ENCODE data around the gene IL16.
"Not testable (repeated sequence)": the region's sequence is repeated elsewhere in the genome, so short reads cannot be mapped to it uniquely, and the experiment has no call there.

The IL16 gene

GRCh38 chr15:81157195-81157938 lies 39.3 kb upstream of the IL16 start:
- no peaks in the 10 kb centered on the region for H3K36me3 ChIP-seq (ENCODE audit: control insufficient read depth in 4 of 4, insufficient read depth in 4 of 4, low read length in 3 of 4)
- no peak overlapping the region for H3K4me3 ChIP-seq (ENCODE audit: control insufficient read depth in 1 of 7, extremely low read depth in 1 of 7, insufficient read depth in 4 of 7, low read depth in 2 of 7, low read length in 6 of 7)
- no peaks in the 10 kb centered on the region for H3K27me3 ChIP-seq (replicated peaks in 2 of 5; ENCODE audit: control insufficient read depth in 4 of 5, insufficient read depth in 5 of 5, low read length in 4 of 5)
- 50% methylated on average over 2 of the region's 5 CpGs for WGBS (ENCODE audit: insufficient coverage)
- H3K27ac ChIP-seq (ENCODE audit: insufficient read depth in 1 of 2, low read depth in 1 of 2, low read length in 2 of 2, poor library complexity in 1 of 2, severe bottlenecking in 2 of 2) = no peak overlapping the region
- peaks cover 3 to 30% (median 16%) of the 10 kb centered on the region in 4 experiments for H3K4me1 ChIP-seq (ENCODE audit: control extremely low read depth in 1 of 4, control insufficient read depth in 4 of 4, insufficient read depth in 4 of 4, low read length in 3 of 4)
- ChIA-PET POLR2A (interaction anchor here (0.6 to 0.7 kb wide), 2 partner anchors 99 to 862 kb away, joined by 3 read pairs; no protein-coding TSS in a partner anchor), CTCF (interaction anchor here (0.7 to 12.8 kb wide), 8 partner anchors 7 to 104 kb away, joined by 3 to 294 read pairs (median 10); no protein-coding TSS in a partner anchor)
- DNase-seq = no peak
- H3K9me3 ChIP-seq (ENCODE audit: control extremely low read depth in 1 of 5, control insufficient read depth in 4 of 5, insufficient read depth in 2 of 5, low read depth in 1 of 5, low read length in 4 of 5) = no peaks in the 10 kb centered on the region

- no peaks in the 10 kb centered on the region for H3K27me3 ChIP-seq (replicated peaks in 2 of 5; ENCODE audit: control insufficient read depth in 4 of 5, insufficient read depth in 5 of 5, low read length in 4 of 5)
- 100% methylated on average over 1 of the region's 2 CpGs for WGBS (ENCODE audit: insufficient coverage)
- ChIA-PET POLR2A (interaction anchor here (0.7 kb wide), 1 partner anchor 861 kb away, joined by 3 read pairs; no protein-coding TSS in a partner anchor), CTCF (interaction anchor here (2.6 to 12.8 kb wide), 3 partner anchors 13 to 103 kb away, joined by 7 to 294 read pairs (median 21); no protein-coding TSS in a partner anchor)
- peaks cover 3 to 30% (median 16%) of the 10 kb centered on the region in 4 experiments for H3K4me1 ChIP-seq (ENCODE audit: control extremely low read depth in 1 of 4, control insufficient read depth in 4 of 4, insufficient read depth in 4 of 4, low read length in 3 of 4)
- H3K36me3 ChIP-seq (ENCODE audit: control insufficient read depth in 4 of 4, insufficient read depth in 4 of 4, low read length in 3 of 4) = no peaks in the 10 kb centered on the region
- no peak overlapping the region for H3K27ac ChIP-seq (ENCODE audit: insufficient read depth in 1 of 2, low read depth in 1 of 2, low read length in 2 of 2, poor library complexity in 1 of 2, severe bottlenecking in 2 of 2)
- no peak overlapping the region for H3K4me3 ChIP-seq (ENCODE audit: control insufficient read depth in 1 of 7, extremely low read depth in 1 of 7, insufficient read depth in 4 of 7, low read depth in 2 of 7, low read length in 6 of 7)
- DNase-seq = no peak
- no peaks in the 10 kb centered on the region for H3K9me3 ChIP-seq (ENCODE audit: control extremely low read depth in 1 of 5, control insufficient read depth in 4 of 5, insufficient read depth in 2 of 5, low read depth in 1 of 5, low read length in 4 of 5)
These were observed 38.8 kb upstream of the IL16 start for GRCh38 chr15:81157939-81158223.

- CTCF ChIA-PET = interaction anchor here (12.8 kb wide), 1 partner anchor 103 kb away, joined by 294 read pairs; no protein-coding TSS in a partner anchor
- WGBS (ENCODE audit: insufficient coverage) = 96% methylated on average over 18 of the region's 37 CpGs
- H3K9me3 ChIP-seq (ENCODE audit: control extremely low read depth in 1 of 5, control insufficient read depth in 4 of 5, insufficient read depth in 2 of 5, low read depth in 1 of 5, low read length in 4 of 5); H3K27me3 ChIP-seq (replicated peaks in 2 of 5; ENCODE audit: control insufficient read depth in 4 of 5, insufficient read depth in 5 of 5, low read length in 4 of 5); DNase-seq; H3K36me3 ChIP-seq (ENCODE audit: control insufficient read depth in 4 of 4, insufficient read depth in 4 of 4, low read length in 3 of 4); POLR2A ChIA-PET; H3K27ac ChIP-seq (ENCODE audit: insufficient read depth in 1 of 2, low read depth in 1 of 2, low read length in 2 of 2, poor library complexity in 1 of 2, severe bottlenecking in 2 of 2); H3K4me3 ChIP-seq (ENCODE audit: control insufficient read depth in 1 of 7, extremely low read depth in 1 of 7, insufficient read depth in 4 of 7, low read depth in 2 of 7, low read length in 6 of 7): not testable (repeated sequence)
- peaks cover 3 to 30% (median 16%) of the 10 kb centered on the region in 4 experiments for H3K4me1 ChIP-seq (ENCODE audit: control extremely low read depth in 1 of 4, control insufficient read depth in 4 of 4, insufficient read depth in 4 of 4, low read length in 3 of 4)
These were observed 38.1 kb upstream of the IL16 start for GRCh38 chr15:81158561-81158960.

- H3K4me1 ChIP-seq (ENCODE audit: control extremely low read depth in 1 of 4, control insufficient read depth in 4 of 4, insufficient read depth in 4 of 4, low read length in 3 of 4) = peaks cover 3 to 40% (median 30%) of the 10 kb centered on the region in 4 experiments
- 60% methylated on average over 10 of the region's 11 CpGs for WGBS (ENCODE audit: insufficient coverage)
These were observed 36.1 kb upstream of the IL16 start for GRCh38 chr15:81160312-81161159.

GRCh38 chr15:81161160-81161673 lies 35.5 kb upstream of the IL16 start:
- 0% methylated on average over 4 of the region's 4 CpGs for WGBS (ENCODE audit: insufficient coverage)
- CTCF ChIA-PET = interaction anchor here (1.1 to 12.8 kb wide), 3 partner anchors 13 to 112 kb away, joined by 3 to 294 read pairs (median 3); no protein-coding TSS in a partner anchor
- H3K9me3 ChIP-seq (ENCODE audit: control extremely low read depth in 1 of 5, control insufficient read depth in 4 of 5, insufficient read depth in 2 of 5, low read depth in 1 of 5, low read length in 4 of 5) = no peaks in the 10 kb centered on the region
- H3K4me3 ChIP-seq (ENCODE audit: control insufficient read depth in 1 of 7, extremely low read depth in 1 of 7, insufficient read depth in 4 of 7, low read depth in 2 of 7, low read length in 6 of 7) = no peak overlapping the region
- H3K36me3 ChIP-seq (ENCODE audit: control insufficient read depth in 4 of 4, insufficient read depth in 4 of 4, low read length in 3 of 4) = no peaks in the 10 kb centered on the region
- DNase-seq = peak; percentile 36 to 62 (median 61)
- no peak overlapping the region for H3K27ac ChIP-seq (ENCODE audit: insufficient read depth in 1 of 2, low read depth in 1 of 2, low read length in 2 of 2, poor library complexity in 1 of 2, severe bottlenecking in 2 of 2)
- no peaks in the 10 kb centered on the region for H3K27me3 ChIP-seq (replicated peaks in 2 of 5; ENCODE audit: control insufficient read depth in 4 of 5, insufficient read depth in 5 of 5, low read length in 4 of 5)
- H3K4me1 ChIP-seq (ENCODE audit: control extremely low read depth in 1 of 4, control insufficient read depth in 4 of 4, insufficient read depth in 4 of 4, low read length in 3 of 4) = peaks cover 3 to 35% (median 28%) of the 10 kb centered on the region in 4 experiments
- POLR2A ChIA-PET = no interaction called here

More at GRCh38 chr15:81160312-81161159, 36.1 kb upstream of the IL16 start:
- H3K9me3 ChIP-seq (ENCODE audit: control extremely low read depth in 1 of 5, control insufficient read depth in 4 of 5, insufficient read depth in 2 of 5, low read depth in 1 of 5, low read length in 4 of 5) = no peaks in the 10 kb centered on the region
- POLR2A ChIA-PET = no interaction called here
- no peak overlapping the region for H3K4me3 ChIP-seq (ENCODE audit: control insufficient read depth in 1 of 7, extremely low read depth in 1 of 7, insufficient read depth in 4 of 7, low read depth in 2 of 7, low read length in 6 of 7)
- no peak for DNase-seq
- H3K27ac ChIP-seq (ENCODE audit: insufficient read depth in 1 of 2, low read depth in 1 of 2, low read length in 2 of 2, poor library complexity in 1 of 2, severe bottlenecking in 2 of 2) = no peak overlapping the region
- no peaks in the 10 kb centered on the region for H3K27me3 ChIP-seq (replicated peaks in 2 of 5; ENCODE audit: control insufficient read depth in 4 of 5, insufficient read depth in 5 of 5, low read length in 4 of 5)
- H3K36me3 ChIP-seq (ENCODE audit: control insufficient read depth in 4 of 4, insufficient read depth in 4 of 4, low read length in 3 of 4) = no peaks in the 10 kb centered on the region
- CTCF ChIA-PET = interaction anchor here (1.1 to 12.8 kb wide), 3 partner anchors 14 to 112 kb away, joined by 3 to 294 read pairs (median 3); no protein-coding TSS in a partner anchor

GRCh38 chr15:81161851-81162250 lies 34.8 kb upstream of the IL16 start:
- no peaks in the 10 kb centered on the region for H3K27me3 ChIP-seq (replicated peaks in 2 of 5; ENCODE audit: control insufficient read depth in 4 of 5, insufficient read depth in 5 of 5, low read length in 4 of 5)
- DNase-seq = no peak
- CTCF ChIA-PET = interaction anchor here (12.8 kb wide), 1 partner anchor 99 kb away, joined by 294 read pairs; no protein-coding TSS in a partner anchor

More at GRCh38 chr15:81161851-81162250, 34.8 kb upstream of the IL16 start:
- WGBS (ENCODE audit: insufficient coverage) = 74% methylated on average over 6 of the region's 7 CpGs
- Histone ChIP-seq H3K4me3 (ENCODE audit: control insufficient read depth in 1 of 7, extremely low read depth in 1 of 7, insufficient read depth in 4 of 7, low read depth in 2 of 7, low read length in 6 of 7) (no peak overlapping the region), H3K9me3 (ENCODE audit: control extremely low read depth in 1 of 5, control insufficient read depth in 4 of 5, insufficient read depth in 2 of 5, low read depth in 1 of 5, low read length in 4 of 5) (no peaks in the 10 kb centered on the region), H3K36me3 (ENCODE audit: control insufficient read depth in 4 of 4, insufficient read depth in 4 of 4, low read length in 3 of 4) (no peaks in the 10 kb centered on the region), H3K4me1 (ENCODE audit: control extremely low read depth in 1 of 4, control insufficient read depth in 4 of 4, insufficient read depth in 4 of 4, low read length in 3 of 4) (peaks cover 3 to 30% (median 28%) of the 10 kb centered on the region in 4 experiments), H3K27ac (ENCODE audit: insufficient read depth in 1 of 2, low read depth in 1 of 2, low read length in 2 of 2, poor library complexity in 1 of 2, severe bottlenecking in 2 of 2) (no peak overlapping the region)
- POLR2A ChIA-PET = no interaction called here

Measured in common myeloid progenitor, CD34-positive (primary cell).